SU-DHL-6 (cell line): Measurements from ENCODE around the gene MXD1.

Experiments
- H2AFZ ChIP-seq: fragments of 200-600 bp; sonication (generic); 2 replicates; pipeline ENCODE4 v1.6.1; 2014; ENCODE audit warnings: low read depth, mild to moderate bottlenecking, moderate library complexity, mixed read lengths, antibody characterized with exemption, low read length; ENCODE audit not compliant: severe bottlenecking
- H3F3A ChIP-seq: fragments of 200-600 bp; shearing (Covaris generic); 2 replicates; pipeline ENCODE4 v1.6.0; 2016; ENCODE audit warnings: antibody characterized with exemption, mild to moderate bottlenecking; ENCODE audit not compliant: insufficient read depth
- H3K27ac ChIP-seq: fragments of 200-600 bp; sonication (generic); 2 replicates; pipeline ENCODE4 v1.5.1; 2016; ENCODE audit warnings: low read depth, mild to moderate bottlenecking, low read length, moderate library complexity, mixed read lengths
- H3K27me3 ChIP-seq: fragments of 200-600 bp; sonication (generic), shearing (Covaris generic); 2 replicates; pipeline ENCODE4 v1.6.0; 2014; ENCODE audit warnings: mild to moderate bottlenecking, low read length
- H3K36me3 ChIP-seq: fragments of 200-600 bp; sonication (generic); 2 replicates; pipeline ENCODE4 v1.6.1; 2014; ENCODE audit warnings: mild to moderate bottlenecking, low read length, mixed read lengths
- H3K4me2 ChIP-seq: fragments of 300-600, 200-600 bp; shearing (Covaris generic), sonication (generic); 2 replicates; pipeline ENCODE4 v1.6.0; 2014; ENCODE audit warnings: low read length, low read depth, mild to moderate bottlenecking; ENCODE audit not compliant: poor library complexity, severe bottlenecking
- H3K4me3 ChIP-seq: fragments of 200-600 bp; sonication (generic); 2 replicates; pipeline ENCODE4 v1.5.1; 2014; ENCODE audit warnings: antibody characterized with exemption, low read length, mild to moderate bottlenecking, mixed read lengths; ENCODE audit not compliant: insufficient read depth, poor library complexity, severe bottlenecking
- H3K79me2 ChIP-seq: fragments of 200-600 bp; sonication (generic); 2 replicates; pipeline ENCODE4 v1.6.1; 2014; ENCODE audit warnings: mild to moderate bottlenecking, low read length, moderate library complexity; ENCODE audit not compliant: insufficient read depth
- H3K9ac ChIP-seq: fragments of 200-600 bp; sonication (generic); 2 replicates; pipeline ENCODE4 v1.7.0; 2014; ENCODE audit warnings: mild to moderate bottlenecking, low read length
- H3K9me2 ChIP-seq: fragments of 200-600 bp; sonication (generic); replicated peaks from 2 replicates; pipeline ENCODE4 v1.6.1; 2014; ENCODE audit warnings: low read length; ENCODE audit not compliant: insufficient read depth
- H3K9me3 ChIP-seq: fragments of 200-600 bp; sonication (generic); 2 replicates; pipeline ENCODE4 v1.6.1; 2014; ENCODE audit warnings: low read length, mixed read lengths; ENCODE audit not compliant: insufficient read depth
- H4K20me1 ChIP-seq: fragments of 200-600 bp; sonication (generic); 2 replicates; pipeline ENCODE4 v1.6.1; 2014; ENCODE audit warnings: low read depth, mild to moderate bottlenecking, antibody characterized with exemption, low read length, moderate library complexity, mixed read lengths
- CTCF ChIP-seq: fragments of 200-600 bp; sonication (generic); IDR thresholded peaks from one replicate; pipeline ENCODE4 v1.5.1; 2017; ENCODE audit warnings: antibody characterized with exemption, mild to moderate bottlenecking, low read length, moderate library complexity; ENCODE audit not compliant: insufficient read depth, poor library complexity, severe bottlenecking
- EZH2phosphoT487 ChIP-seq: fragments of 200-600 bp; sonication (generic), shearing (Covaris generic); conservative IDR thresholded peaks from 2 replicates; pipeline ENCODE4 v1.6.1; 2018; ENCODE audit warnings: mild to moderate bottlenecking, antibody characterized with exemption, low read length, moderate library complexity, mixed read lengths

The MXD1 gene

GRCh38 chr2:69937968-69938367, 23.1 kb downstream of the MXD1 start:
- Histone ChIP-seq H3K9ac (no peak overlapping the region), H4K20me1 (no peaks in the 10 kb centered on the region), H2AFZ (no peak overlapping the region), H3F3A (no peaks in the 10 kb centered on the region), H3K79me2 (no peaks in the 10 kb centered on the region), H3K27ac (no peak overlapping the region), H3K4me3 (no peak overlapping the region), H3K9me3 (no peaks in the 10 kb centered on the region), H3K27me3 (no peaks in the 10 kb centered on the region), H3K36me3 (no peaks in the 10 kb centered on the region), H3K4me2 (no peak overlapping the region), H3K9me2 (no peaks in the 10 kb centered on the region)
- no peak for TF ChIP-seq CTCF

DNA sequence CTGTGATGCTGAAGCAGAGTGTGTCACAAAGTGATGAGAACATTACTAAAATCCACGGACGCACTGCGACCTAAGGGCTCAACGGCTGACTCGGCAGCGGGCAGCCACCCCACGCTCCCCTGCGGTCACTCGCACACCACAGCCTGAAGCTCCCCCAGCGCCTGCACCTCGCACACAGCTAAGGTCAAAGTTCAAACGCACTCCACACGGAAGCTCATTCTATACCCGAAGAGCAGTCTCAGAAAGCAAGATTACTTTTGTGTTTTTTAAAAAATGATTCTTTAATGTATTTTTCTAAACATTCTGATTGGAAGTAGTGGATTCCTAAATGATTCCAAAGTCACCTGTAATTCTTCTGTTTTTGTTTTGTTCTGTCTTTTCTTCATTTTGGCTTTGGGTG, 24.8 kb downstream of the MXD1 start:
- Histone ChIP-seq H3F3A (no peaks in the 10 kb centered on the region), H3K79me2 (no peaks in the 10 kb centered on the region), H3K9me3 (no peaks in the 10 kb centered on the region), H3K4me2 (no peak overlapping the region), H3K27me3 (no peaks in the 10 kb centered on the region), H3K27ac (no peak overlapping the region), H2AFZ (no peak overlapping the region), H4K20me1 (no peaks in the 10 kb centered on the region), H3K9ac (no peak overlapping the region), H3K36me3 (no peaks in the 10 kb centered on the region), H3K4me3 (no peak overlapping the region), H3K9me2 (no peaks in the 10 kb centered on the region)
- TF ChIP-seq CTCF: no peak
- TF ChIP-seq EZH2phosphoT487: no peak

GRCh38 chr2:69940691-69941090, 25.8 kb downstream of the MXD1 start:
- H3K9ac ChIP-seq: no peak overlapping the region

More at GRCh38 chr2:69940691-69941090, 25.8 kb downstream of the MXD1 start:
- Histone ChIP-seq H3K27ac (no peak overlapping the region), H3K9me3 (no peaks in the 10 kb centered on the region), H3K4me3 (no peak overlapping the region), H3K36me3 (no peaks in the 10 kb centered on the region), H3K27me3 (no peaks in the 10 kb centered on the region), H3K4me2 (no peak overlapping the region), H3K9me2 (no peaks in the 10 kb centered on the region), H4K20me1 (no peaks in the 10 kb centered on the region), H3K79me2 (no peaks in the 10 kb centered on the region), H2AFZ (no peak overlapping the region), H3F3A (no peaks in the 10 kb centered on the region)
- TF ChIP-seq CTCF (no peak), EZH2phosphoT487 (no peak)
